Vagina (tissue), 2 donors: ENCODE results near the gene HNF1B. TPM values are rescaled to one million over a fixed set of nuclear protein-coding genes. Genes with fewer than 3 reads are reported as not detected.

ENCODE experiments used
- DNase-seq, 2 donors: peaks; one replicate each; pipeline ENCODE4 v3.0.0-alpha.2; 2017; ENCODE audit errors: extremely low spot score in 2 of 2
- H3K27ac ChIP-seq: fragments of 200-600 bp; sonication (generic); one replicate; pipeline ENCODE4 v1.5.1; 2019
- H3K27me3 ChIP-seq: fragments of 200-600 bp; sonication (generic); one replicate; pipeline ENCODE4 v1.5.1; 2019
- H3K36me3 ChIP-seq, 2 donors: fragments of 200-600 bp; sonication (generic); one replicate each; pipeline ENCODE4 v1.5.1; 2017 to 2019
- H3K4me1 ChIP-seq: fragments of 200-600 bp; sonication (generic); one replicate; pipeline ENCODE4 v1.5.1; 2019
- H3K4me3 ChIP-seq, 2 donors: fragments of 200-600 bp; sonication (generic); 1 replicate in 1 of 2; 2 replicates in 1 of 2; pipeline ENCODE4 v1.5.1; 2016 to 2019
- H3K9me3 ChIP-seq: fragments of 200-600 bp; sonication (generic); one replicate; pipeline ENCODE4 v1.5.1; 2019
- CTCF ChIP-seq, 3 experiments: fragments of 450-650 bp in 2 of 3; fragments of 200-600 bp in 1 of 3; sonication (generic) in 1 of 3; IDR thresholded peaks; one replicate each; pipeline ENCODE4 v1.5.1; 2017 to 2019; ENCODE audit warnings: antibody characterized with exemption in 3 of 3, mild to moderate bottlenecking in 2 of 3, moderate library complexity in 2 of 3
- POLR2A ChIP-seq, 2 donors: fragments of 450-650 bp; IDR thresholded peaks; one replicate each; pipeline ENCODE4 v1.6.1; 2017; ENCODE audit warnings: antibody characterized with exemption in 2 of 2, mild to moderate bottlenecking in 2 of 2, moderate library complexity in 2 of 2
- POLR2AphosphoS5 ChIP-seq, 2 donors: sonication (generic); formaldehyde crosslinking; IDR thresholded peaks; one replicate each; pipeline ENCODE4 v1.9.0; 2017; ENCODE audit warnings: antibody characterized with exemption in 2 of 2, mild to moderate bottlenecking in 2 of 2, low read depth in 1 of 2; ENCODE audit not compliant: insufficient read depth in 1 of 2
- intact Hi-C: fragments of 100-400 bp; cut with DNase I; formaldehyde crosslinking; loops from one replicate; pipeline ENCODE4 v1.15.1; 2023
- total RNA-seq: library from RNA; depleted of rRNA; stranded (reverse); fragments of >200 nt; gene quantifications from one replicate; pipeline ENCODE4 v1.2.3, GENCODE V29; 2016

Gene HNF1B
- total RNA-seq, 1 donor from 2014 or later: not detected

GRCh38 chr17:37781451-37781850, 36.6 kb upstream of the HNF1B start:
- intact Hi-C loops: no loop called here
- no peaks in the 10 kb centered on the region for H3K36me3 ChIP-seq
- DNase-seq: no peak
- TF ChIP-seq POLR2AphosphoS5 (IDR thresholded peaks at IDR 0.05; ENCODE audit: insufficient read depth in 1 of 2, low read depth in 1 of 2) (no peak), POLR2A (IDR thresholded peaks at IDR 0.05) (no peak), CTCF (IDR thresholded peaks at IDR 0.05) (no peak)
- no peaks in the 10 kb centered on the region for H3K27me3 ChIP-seq
- no peak overlapping the region for H3K4me3 ChIP-seq
- H3K9me3 ChIP-seq: no peaks in the 10 kb centered on the region
- H3K4me1 ChIP-seq: no peaks in the 10 kb centered on the region
- H3K27ac ChIP-seq: no peak overlapping the region

GRCh38 chr17:37779554-37779953, 34.7 kb upstream of the HNF1B start:
- H3K4me1 ChIP-seq: no peaks in the 10 kb centered on the region
- no peaks in the 10 kb centered on the region for H3K27me3 ChIP-seq
- H3K36me3 ChIP-seq: no peaks in the 10 kb centered on the region
- no peak for TF ChIP-seq POLR2A (IDR thresholded peaks at IDR 0.05)
- no peak for TF ChIP-seq CTCF (IDR thresholded peaks at IDR 0.05)
- no peak for TF ChIP-seq POLR2AphosphoS5 (IDR thresholded peaks at IDR 0.05; ENCODE audit: insufficient read depth in 1 of 2, low read depth in 1 of 2)
- H3K9me3 ChIP-seq: no peaks in the 10 kb centered on the region
- no peak overlapping the region for H3K4me3 ChIP-seq
- H3K27ac ChIP-seq: no peak overlapping the region
- DNase-seq: no peak
- intact Hi-C loops: no loop called here

GRCh38 chr17:37774504-37774903, 29.6 kb upstream of the HNF1B start:
- H3K9me3 ChIP-seq: no peaks in the 10 kb centered on the region
- no peaks in the 10 kb centered on the region for H3K4me1 ChIP-seq
- TF ChIP-seq POLR2AphosphoS5 (IDR thresholded peaks at IDR 0.05; ENCODE audit: insufficient read depth in 1 of 2, low read depth in 1 of 2) (no peak), POLR2A (IDR thresholded peaks at IDR 0.05) (no peak), CTCF (IDR thresholded peaks at IDR 0.05) (no peak)
- DNase-seq: no peak
- H3K4me3 ChIP-seq: no peak overlapping the region
- no peak overlapping the region for H3K27ac ChIP-seq
- H3K27me3 ChIP-seq: no peaks in the 10 kb centered on the region
- intact Hi-C loops: no loop called here
- H3K36me3 ChIP-seq: no peaks in the 10 kb centered on the region

- no peaks in the 10 kb centered on the region for H3K27me3 ChIP-seq
- no peaks in the 10 kb centered on the region for H3K36me3 ChIP-seq
- no peak for TF ChIP-seq POLR2A (IDR thresholded peaks at IDR 0.05)
- TF ChIP-seq CTCF (IDR thresholded peaks at IDR 0.05): no peak
- no peak for TF ChIP-seq POLR2AphosphoS5 (IDR thresholded peaks at IDR 0.05; ENCODE audit: insufficient read depth in 1 of 2, low read depth in 1 of 2)
- DNase-seq: no peak
- H3K9me3 ChIP-seq: no peaks in the 10 kb centered on the region
- H3K4me3 ChIP-seq: no peak overlapping the region
- intact Hi-C loops: no loop called here
- H3K27ac ChIP-seq: no peak overlapping the region
- H3K4me1 ChIP-seq: no peaks in the 10 kb centered on the region
These were observed 28.1 kb upstream of the HNF1B start for GRCh38 chr17:37772982-37773381.

- TF ChIP-seq CTCF (IDR thresholded peaks at IDR 0.05): no peak
- no peak for TF ChIP-seq POLR2AphosphoS5 (IDR thresholded peaks at IDR 0.05; ENCODE audit: insufficient read depth in 1 of 2, low read depth in 1 of 2)
- TF ChIP-seq POLR2A (IDR thresholded peaks at IDR 0.05): no peak
- no peak for DNase-seq
- no peak overlapping the region for H3K27ac ChIP-seq
- no peaks in the 10 kb centered on the region for H3K9me3 ChIP-seq
- no peaks in the 10 kb centered on the region for H3K36me3 ChIP-seq
- no peak overlapping the region for H3K4me3 ChIP-seq
- no peaks in the 10 kb centered on the region for H3K27me3 ChIP-seq
- H3K4me1 ChIP-seq: no peaks in the 10 kb centered on the region
- intact Hi-C loops: no loop called here
These were observed 26.0 kb upstream of the HNF1B start for GRCh38 chr17:37770631-37771518.
